DMS53 (cell line): ENCODE data around the gene QARS1.

Experiments
- DNase-seq: peaks from one replicate; lab custom pipeline; 2025; lab: John Stamatoyannopoulos, UW

Gene QARS1

DNA sequence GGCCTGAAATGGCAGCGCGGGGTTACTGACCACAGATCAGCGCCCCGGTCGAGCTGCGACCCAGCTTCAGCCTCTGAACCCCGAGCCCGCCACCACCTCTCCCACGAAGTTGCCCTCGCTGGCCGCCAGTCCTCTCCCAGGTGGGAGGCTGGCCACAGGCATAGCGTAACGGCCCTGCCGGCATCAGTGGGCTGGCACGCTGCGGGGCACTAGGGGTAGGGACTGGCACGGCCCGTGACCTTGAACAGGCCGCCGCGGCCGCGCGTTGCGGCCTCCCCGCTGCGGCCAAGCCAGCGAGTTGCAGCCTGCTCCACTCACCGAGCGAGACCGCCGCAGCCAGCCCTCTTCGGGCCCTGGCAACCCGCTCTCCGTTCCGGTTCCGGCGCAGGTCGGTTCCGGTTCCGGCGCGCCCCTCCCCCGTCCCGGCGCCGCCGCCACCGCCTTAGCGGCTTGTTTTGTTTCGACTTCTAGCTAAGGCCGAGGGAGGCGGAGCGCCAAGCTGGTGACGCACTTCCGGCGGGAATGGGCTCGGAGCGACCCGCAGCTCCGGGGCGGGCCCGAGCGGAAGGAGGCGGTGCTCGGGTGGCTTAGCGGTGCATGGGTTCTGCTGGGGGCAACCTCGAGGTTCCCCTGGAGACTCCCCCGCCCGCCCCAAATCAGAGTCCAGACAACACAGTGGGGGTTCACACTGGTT lies 16.0 kb upstream of the QARS1 start, which contains the start of gene USP19:
Gene USP19 (minus strand): TSS at position 386 of the 694 bp plus-strand sequence. CDS start 1,678 bp downstream, outside the sequence.
- DNase-seq = peak; percentile 88

DNA sequence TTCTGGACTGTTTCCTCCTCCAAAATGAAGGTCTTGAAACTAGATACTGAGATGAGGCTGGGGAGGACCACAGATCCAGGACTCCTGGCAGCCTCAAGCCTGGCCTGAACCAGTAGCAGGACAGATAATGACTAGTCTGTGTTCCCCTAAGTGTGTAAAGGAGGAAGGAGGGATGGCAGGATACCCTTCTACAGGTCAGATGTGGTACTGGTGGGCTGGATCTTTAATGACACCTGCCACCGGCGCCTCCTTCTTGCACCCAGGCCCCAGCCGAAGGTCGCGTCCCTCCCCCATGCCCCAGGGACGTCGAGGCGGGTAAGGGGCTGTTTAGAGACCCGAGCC lies 15.5 kb upstream of the QARS1 start:
- peak; percentile 16 for DNase-seq

DNA sequence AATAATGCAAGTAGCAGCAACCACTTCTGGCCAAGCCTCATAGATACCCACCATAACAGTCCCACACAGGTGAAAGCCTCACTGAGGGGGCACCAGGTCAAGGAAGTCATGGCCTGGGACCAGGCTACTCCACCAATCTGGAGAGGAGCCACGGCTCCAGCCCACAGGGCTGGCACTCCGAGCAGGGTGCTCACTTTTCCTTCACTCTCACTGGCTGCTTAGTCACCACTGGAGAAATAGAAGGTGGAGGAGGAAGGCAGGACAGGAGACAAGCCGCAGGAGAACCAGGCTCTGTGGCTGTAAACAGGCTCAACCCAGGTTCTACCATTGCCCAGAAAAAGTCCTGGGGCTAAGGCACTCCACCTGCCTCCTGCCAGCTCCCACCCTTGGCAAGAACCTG lies 14.9 kb upstream of the QARS1 start:
- DNase-seq = no peak

DNA sequence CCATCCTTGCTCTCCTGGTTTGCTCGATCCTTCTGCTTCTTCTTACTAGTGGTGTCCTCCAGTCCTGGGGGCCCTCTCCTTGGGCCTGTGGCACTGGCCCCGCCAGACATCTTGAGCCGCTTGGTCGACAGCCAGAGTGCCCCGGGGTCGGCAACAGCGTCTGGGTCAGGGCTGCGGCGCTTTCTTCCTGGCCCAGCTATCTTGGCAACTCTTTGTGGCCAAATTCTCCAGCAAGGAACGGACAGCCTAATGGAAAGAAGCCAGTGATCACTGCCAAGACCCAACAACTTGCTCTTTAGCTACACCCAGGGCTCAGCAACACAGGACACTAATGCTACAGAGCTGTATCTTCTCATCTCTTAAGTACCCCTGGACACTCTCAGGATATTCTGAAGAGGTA lies 14.5 kb upstream of the QARS1 start:
- DNase-seq = no peak

DNA sequence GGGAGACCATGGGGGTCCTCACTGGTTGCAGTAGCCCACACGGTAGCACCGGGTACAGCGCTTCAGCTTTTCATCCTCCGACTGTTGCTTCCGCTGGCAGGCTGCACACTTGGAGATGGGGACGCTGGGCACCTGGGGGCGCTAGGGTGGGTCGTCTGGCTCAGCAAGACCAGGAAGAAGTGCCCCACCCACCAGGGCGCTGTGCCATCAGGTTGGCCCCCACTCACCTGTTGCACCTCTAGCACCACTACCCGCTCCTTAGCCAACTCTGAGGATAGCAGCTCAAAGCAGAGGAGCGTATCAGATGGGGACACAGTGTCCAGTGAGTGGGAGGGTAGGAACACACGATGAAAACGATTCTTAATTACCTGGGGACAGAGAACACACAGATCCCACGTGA lies 7.7 kb upstream of the QARS1 start:
- no peak for DNase-seq

DNA sequence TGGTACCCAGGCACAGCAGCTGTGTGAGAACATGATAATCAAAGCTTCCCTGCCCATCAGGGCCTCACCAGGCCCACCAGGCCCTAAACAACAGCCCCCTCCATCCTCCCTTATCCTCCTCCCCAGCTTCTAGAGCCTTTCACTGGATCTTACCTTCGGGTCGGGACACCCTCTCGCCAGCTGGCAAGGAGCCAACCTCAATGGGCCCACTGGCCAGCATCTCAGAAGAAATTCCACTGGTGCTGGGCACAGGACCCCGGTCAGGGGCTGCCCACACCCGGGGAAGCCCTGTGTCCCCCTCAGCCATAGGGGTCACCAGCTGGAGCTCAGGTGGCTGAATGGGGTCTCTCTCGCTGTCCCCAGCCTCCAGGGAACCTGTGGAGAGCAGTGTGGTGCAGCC lies 6.8 kb upstream of the QARS1 start:
- no peak for DNase-seq

DNA sequence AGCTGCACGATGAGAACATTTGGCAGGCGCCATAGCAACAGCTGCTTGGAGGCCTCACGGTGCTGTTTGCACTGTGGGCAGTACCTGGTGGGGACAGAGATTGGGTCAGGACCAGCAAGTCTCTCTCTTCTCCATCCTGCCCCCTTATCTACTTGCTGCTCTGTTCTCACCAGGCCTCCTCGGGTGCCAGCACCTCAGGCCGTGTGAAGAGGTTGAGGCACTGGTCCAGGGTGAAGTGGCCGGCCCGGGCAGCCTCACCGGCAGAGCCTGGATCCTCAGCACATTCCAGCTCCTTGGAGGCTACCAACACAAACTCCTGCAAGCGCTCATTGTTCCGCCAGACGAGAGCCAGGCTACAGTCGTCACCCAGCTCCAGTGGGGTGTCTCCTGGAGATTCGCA lies 6.2 kb upstream of the QARS1 start:
- no peak for DNase-seq

DNA sequence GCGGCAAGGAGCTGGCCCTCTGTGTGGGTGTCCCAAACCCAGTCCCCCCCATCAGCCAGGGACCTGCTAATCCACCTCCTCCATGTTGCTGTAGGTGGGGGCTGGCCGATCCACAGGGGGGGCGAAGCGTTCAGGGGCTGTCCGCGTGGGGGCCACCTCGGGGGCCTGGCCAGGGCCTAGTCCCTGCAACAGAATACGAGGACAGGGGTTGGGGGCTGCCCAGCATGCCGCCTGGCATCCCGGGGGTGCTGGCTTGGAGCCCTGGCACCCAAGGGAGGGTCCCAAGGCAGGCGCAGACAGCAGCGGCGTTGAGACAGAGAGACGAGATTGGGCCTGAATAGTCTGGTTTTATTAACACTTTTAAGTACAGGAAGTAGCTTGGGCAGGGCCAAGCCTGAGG lies 3.8 kb upstream of the QARS1 start:
- DNase-seq = no peak

DNA sequence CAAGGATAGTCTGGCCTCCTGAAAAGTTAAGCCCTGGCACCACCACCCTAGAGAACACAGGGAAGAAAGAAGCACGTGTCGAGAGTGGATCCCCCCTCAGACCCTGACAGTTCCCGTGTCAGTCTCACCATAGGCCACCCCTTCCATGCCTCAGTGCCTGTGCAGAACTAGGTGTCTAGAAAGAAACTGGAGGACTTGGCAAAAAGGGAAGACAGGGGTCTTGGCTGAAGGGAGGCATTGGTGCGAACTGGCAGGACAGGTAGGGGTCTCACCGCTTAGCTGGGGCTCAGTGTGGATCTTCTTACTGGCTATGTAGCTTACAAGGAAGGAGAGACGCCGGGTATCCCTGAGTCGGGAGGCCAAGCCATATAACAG lies 518 bp downstream of the QARS1 start:
- DNase-seq = no peak

DNA sequence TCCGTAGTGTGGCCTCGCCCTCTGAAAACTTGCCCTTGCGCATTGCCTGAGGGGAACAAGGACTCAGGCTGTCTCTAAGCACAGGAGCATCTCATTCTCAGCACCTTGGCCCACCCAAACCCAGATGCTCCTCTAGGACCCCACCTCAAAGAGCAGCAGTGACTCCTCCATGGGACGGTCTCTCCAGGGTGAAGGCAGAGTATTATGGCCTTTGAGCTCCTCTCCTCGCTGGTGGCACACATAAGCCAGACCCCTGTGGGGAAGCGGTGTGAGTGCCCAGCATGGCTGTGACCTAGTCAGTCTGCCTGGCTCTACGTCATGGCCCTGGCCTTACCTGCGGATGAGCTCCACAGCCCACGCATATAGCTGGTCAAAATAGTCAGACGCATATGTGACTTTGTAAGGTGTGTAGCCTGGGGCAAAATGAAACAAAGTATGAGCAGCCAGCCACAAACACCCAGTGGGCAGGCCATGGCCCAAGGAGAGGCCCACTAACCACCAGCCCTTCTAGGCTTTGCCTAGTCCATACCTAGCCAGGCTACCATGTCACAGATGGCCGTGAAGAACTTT lies 4.4 kb downstream of the QARS1 start:
- DNase-seq = no peak

DNA sequence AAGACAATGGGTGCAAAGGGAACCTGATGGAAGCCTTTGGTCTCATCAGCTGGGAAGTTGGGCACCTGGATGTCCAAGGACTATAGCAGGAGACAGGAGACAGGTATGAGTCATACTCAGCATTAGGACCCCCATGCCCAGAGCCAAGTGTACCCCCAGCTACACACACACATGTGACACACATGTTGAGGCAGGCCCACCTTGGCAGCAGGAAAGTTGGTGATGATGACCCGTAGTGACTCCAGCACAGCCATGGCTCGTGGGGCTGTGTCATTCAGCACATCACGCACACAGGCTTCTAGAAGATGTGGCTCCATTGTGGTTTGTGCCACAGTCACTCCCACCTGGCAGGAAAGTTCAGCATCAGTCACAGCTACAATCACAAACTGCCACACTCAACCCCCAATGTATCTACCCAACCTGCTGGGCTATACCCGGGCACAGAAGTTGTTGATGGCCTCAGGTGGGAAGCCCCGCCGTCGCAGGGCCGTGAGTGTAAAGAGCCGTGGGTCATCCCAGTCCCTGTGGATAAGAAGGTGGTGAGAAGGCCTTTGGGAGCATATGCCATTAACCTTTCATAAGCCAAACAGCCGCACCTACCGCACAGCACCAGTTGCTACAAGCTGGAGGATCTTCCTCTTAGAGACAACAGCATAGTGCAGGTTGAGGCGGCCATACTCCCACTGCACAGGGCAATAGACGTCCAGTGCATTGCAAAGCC lies 5.5 kb downstream of the QARS1 start:
- no peak for DNase-seq

DNA sequence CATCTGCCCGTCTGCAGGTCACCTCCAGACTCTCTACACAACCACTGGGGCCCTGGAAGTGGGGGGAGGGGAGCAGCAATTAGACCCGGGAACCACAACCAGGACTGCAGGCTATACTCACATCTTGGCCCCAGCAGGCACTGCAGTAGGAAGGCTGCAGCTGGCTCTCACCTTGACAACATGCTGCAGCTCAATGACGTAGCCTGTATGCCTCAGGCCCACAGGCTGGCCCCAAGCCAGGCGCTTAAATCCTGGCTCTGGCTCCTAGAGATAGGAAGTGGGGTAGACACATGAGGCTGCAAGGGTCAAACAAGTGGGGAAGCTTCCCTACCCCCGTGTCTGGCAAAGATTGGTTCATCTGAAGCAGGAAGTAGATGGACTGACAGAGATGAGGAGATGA lies 6.1 kb downstream of the QARS1 start:
- DNase-seq = no peak

DNA sequence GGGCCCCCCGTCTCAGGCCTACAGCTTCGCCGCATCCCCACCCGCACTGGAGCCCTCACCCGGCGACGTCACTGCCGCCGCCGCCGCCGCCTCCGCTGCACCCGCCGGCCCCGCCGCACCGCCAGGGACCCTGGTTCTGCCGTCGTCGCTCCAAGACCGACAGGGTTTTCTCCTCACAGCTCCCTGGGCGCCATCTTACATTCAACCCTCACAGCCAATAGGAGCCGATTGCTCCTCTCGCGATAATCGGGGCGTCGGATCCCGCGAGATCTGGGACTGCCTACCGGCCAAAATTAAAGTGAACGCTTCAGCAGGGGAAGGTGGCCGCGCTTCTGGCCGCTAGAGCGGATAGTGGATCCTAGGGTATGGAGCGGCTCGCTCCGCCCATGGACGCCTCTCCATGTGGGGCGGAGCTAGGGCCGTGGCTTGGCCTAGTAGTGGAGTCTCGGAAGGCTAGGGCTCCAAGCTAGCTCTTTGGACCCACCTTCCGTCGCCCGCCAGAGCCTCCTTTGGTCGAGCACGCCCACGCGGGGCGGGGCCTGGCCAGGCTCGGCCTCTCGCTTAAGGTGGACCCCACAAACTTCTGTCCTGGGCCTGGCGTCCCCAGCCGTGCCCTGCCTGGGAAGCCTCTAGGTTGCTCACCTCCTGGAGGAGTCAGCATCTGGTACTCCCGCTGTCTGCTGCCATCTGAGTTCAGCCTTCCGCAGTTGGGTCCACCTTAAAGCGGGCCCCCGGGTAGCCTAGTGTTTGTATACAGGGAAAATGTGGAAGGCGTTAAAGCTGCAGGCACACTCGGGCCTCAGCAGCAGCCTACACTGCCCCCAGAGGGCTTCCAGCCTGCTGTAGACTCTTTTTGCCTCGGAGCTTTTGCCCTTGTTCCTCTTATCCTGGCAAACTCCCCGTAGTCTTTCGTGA lies 10.4 kb downstream of the QARS1 start, which contains the start of gene QRICH1:
Gene QRICH1 (minus strand): TSS at position 219 of the 915 bp plus-strand sequence. CDS start 17,054 bp downstream, outside the sequence.
- DNase-seq = peak; percentile 93

DNA sequence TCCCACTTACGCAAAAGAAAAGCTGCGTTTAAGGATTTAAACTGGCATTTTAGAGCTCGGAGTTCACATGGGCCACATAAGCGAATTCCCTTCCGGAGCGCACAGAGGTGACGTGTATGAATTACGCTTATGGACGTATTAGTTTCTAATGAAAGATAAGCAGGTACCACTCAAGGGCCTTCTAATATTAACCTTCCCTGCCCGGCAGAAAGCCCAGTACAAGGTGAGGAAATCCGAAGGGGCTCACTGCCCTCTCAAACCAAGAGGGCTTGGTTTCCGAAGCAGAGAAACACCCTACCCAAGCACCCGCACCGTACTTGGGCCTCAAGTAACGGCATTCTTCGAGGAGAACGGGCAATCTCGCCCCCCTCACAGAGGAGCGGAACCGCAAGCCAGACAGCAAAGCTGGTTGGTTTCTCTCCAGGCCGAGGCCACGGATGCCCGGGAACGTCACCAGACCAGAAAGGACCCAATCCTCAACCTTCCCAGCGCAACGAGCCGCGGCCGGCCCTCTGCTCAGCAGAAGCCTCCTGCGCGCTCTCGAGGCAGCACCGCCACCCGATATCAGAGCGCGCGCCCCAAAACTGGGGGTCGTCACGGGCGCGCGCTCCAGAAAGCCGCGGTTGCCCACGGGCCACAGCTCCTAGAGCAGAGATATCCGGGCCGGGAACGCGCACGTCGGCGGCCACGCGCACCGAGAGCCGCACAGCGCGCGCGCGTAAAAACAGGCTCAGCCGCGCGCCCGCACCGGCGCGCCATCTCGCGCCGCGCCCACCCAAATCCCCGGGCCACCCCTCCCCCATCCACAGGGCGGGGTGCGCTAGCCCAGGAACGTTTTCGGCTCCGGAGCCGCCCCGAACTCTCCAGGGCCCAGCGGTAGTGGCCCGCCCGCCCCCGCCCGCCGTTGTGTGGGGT lies 11.4 kb downstream of the QARS1 start:
- DNase-seq = peak; percentile 73

DNA sequence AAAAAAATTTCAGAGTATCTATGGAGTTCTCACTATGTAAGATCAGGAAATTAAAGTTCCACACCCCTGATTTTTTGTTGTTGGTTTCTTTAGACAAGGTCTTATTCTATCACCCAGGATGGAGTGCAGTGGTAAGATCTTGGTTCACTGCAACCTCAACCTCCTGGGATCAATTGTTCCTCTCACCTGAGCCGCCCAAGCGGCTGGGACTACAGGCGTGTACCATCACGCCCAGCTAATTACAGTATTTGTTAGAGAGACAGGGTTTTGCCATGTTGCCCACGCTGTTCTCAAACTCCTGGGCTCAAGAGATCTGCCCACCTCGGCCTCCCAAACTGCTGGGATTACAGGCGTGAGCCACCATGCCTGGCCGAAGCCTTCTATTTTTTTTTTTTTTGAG lies 23.1 kb downstream of the QARS1 start:
- no peak for DNase-seq

DNA sequence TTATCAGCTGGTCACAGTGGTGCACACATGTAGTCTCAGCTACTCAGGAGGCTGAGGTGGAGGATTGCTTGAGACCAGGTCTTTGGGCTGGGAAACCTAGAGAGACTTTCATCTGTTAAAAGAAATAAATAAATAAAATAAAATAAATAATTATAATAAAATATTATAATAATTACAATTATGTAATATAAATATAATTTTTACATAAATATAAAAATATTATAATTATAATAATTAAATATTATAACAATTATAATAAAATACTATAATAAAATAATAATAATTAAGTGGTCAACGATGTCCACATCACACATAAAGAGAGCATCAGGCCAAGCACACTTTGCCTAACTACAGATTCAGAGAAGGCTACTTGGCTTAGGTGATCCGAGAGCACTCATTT lies 25.3 kb downstream of the QARS1 start:
- no peak for DNase-seq

DNA sequence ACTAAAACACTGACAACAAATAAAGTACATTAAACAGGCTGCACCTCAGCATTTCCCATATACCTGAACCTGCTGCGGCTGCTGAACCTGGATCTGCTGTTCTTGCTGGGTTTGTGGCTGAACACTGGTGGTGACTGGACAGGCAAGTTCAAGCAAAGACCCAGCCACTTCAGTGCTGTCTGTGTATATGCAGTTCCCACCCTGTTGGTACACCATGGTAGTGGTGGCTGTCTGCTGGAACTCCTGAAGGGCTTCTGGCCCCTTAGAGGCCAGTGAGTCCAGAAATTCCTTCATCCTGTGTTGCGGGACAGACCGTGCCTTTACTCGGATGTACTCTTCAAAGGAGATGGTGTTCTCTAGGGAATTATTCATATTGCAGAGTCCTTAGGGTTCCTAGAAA lies 27.9 kb downstream of the QARS1 start:
- DNase-seq = no peak

DNA sequence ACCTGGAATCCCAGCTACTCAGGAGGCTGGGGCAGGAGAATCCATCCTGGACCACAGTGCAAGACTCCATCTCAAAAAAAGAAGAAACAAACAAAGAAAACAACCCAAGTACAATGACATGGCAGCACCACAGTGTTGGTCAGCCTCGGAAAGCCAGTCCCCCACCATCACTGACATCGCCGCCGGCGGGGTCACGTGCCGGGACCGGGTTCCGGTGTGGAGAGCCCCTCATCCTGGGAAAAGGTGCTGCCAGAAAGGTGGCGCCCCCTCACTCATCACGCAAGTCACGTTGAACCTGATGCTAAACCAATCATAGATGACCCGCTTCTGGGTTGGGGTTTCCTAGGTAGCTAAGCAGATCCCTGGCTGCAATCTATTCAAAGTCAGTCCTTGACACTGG lies 28.4 kb downstream of the QARS1 start:
- DNase-seq = no peak

DNA sequence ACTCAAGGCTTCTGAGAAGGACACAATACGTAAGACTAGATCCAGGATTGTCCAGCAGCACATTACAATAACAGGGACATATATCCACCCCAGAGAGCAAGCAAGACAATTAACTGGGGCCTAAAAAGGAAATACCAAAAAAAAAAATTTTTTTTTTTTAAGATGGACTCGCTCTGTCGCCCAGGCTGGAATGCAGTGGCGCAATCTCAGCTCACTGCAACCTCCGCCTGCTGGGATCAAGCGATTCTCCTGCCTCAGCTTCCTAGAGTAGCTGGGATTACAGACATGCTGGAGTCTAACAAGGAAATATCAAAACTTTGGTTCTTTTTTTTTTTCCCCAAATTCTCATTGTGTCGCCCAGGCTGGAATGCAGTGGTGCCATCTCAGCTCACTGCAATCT lies 46.5 kb downstream of the QARS1 start:
- DNase-seq = no peak

DNA sequence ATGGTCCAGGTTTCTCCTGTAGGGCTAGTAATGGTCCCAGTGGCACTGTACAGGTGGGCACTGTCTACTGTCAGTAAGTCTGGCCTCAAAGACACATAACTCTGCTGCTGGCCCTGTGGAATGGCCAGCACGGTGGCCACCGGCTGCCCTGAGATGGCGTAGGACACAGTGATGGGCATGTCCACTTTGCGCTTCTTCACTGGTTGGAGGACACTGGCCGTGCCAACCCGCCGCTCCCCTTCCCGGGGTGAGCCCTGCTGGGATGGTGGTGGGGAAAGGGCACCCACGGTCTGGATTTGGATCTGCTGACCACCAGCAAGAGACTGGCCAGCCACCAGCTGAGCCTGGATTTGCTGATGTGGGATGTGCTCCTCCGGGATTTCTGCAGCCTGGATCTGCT lies 47.3 kb downstream of the QARS1 start:
- no peak for DNase-seq

DNA sequence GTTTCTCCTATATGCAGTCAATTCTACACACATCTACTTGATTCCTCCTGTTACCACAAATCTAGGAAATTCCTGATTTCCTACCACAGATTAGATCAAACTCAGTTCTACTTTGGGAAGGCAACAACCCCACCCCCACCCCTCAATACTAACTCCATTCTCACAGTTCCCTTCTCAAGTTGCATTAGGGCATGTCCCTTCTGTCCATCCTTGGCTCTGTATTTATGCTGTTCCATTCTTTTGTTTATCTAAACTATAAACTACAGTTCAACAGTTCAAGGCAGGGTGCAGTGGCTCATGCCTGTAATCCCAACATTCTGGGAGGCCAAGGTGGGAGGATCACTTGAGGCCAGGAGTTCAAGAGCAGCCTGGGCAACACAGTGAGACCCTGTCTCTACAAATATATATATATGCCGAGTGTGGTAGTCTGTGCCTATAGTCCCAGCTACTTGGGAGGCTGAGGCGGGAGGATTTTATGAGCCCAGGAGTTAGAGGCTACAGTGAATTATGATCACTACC lies 50.2 kb downstream of the QARS1 start:
- DNase-seq = no peak
